ENCODE measurements around the gene DIO3. TPM values are rescaled to one million over a fixed set of nuclear protein-coding genes. Genes with fewer than 3 reads are reported as not detected.

DIO3 gene
- total RNA-seq, 1 experiment from 2014 or later, result not detected

DNA sequence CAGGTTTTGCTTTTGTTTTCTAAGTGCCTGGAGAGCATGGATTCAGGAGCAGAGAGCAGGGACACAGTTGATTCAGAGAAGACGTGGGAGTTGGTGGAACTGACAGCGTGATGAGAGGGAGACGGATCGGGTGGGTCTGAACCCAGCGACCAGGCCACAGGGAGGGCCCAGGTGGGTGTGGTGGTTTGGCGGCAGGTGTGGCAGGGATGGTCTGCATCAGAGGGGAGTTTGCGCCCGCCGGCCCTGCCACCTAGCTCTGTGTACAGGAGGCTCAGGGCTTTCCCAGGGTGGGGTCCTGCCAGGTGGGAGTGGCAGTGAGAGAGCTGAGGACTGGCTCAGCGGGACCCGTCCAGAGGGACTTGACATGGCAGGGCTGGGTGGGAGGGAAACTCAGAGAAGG, 33.3 kb upstream of the DIO3 start:
- DNase-seq, result no peak
- H3K9me3 ChIP-seq (ENCODE audit: control insufficient read depth, low read depth, low read length), result no peaks in the 10 kb centered on the region
- H4K91ac ChIP-seq (ENCODE audit: insufficient read length, low read depth, low read length), result no peak overlapping the region
- H3K23ac ChIP-seq (ENCODE audit: insufficient read length, low read depth, low read length), result no peak overlapping the region
- no peak overlapping the region for H2BK12ac ChIP-seq (ENCODE audit: insufficient read length, low read depth, low read length)
- H2BK120ac ChIP-seq (ENCODE audit: low read depth, low read length, poor library complexity, severe bottlenecking), result no peak overlapping the region
- H3K27me3 ChIP-seq (ENCODE audit: insufficient read depth, low read length), result no peaks in the 10 kb centered on the region
- Mint-ChIP-seq H3K4me3 (no peak overlapping the region), H3K27ac (peak overlapping the region in 1 of 3 experiments; percentile 50; a peak in 1 of 7 replicates), H3K9me3 (peaks cover 5 to 8% of the 10 kb centered on the region in 2 experiments), H3K4me1 (peaks cover 9% of the 10 kb centered on the region in 2 experiments; a peak in 3 of 4 replicates), H3K27me3 (ENCODE audit: low read depth) (peaks cover 8% of the 10 kb centered on the region), H3K36me3 (ENCODE audit: insufficient read depth in 1 of 3, low read depth in 3 of 3) (no peaks in the 10 kb centered on the region; a peak in 1 of 7 replicates)
- H3K4ac ChIP-seq (ENCODE audit: low read depth, low read length), result no peak overlapping the region
- H3K27ac ChIP-seq (ENCODE audit: insufficient read length, low read depth, low read length), result no peak overlapping the region
- no peak overlapping the region for H3K9ac ChIP-seq (ENCODE audit: extremely low read depth, insufficient read length, low read length)
- H3K14ac ChIP-seq (ENCODE audit: insufficient read depth, low read length), result no peak overlapping the region
- no peaks in the 10 kb centered on the region for H3K79me2 ChIP-seq (ENCODE audit: insufficient read depth, low read length)
- no peak overlapping the region for H4K8ac ChIP-seq (replicated peaks; ENCODE audit: insufficient read length, low read depth, low read length)
- H2BK15ac ChIP-seq (ENCODE audit: low read depth, low read length), result no peak overlapping the region
- no peaks in the 10 kb centered on the region for H4K20me1 ChIP-seq (ENCODE audit: control insufficient read depth, insufficient read depth, insufficient read length)
- H3K79me1 ChIP-seq (ENCODE audit: insufficient read depth, low read depth, low read length, poor library complexity, severe bottlenecking), result no peaks in the 10 kb centered on the region
- no peaks in the 10 kb centered on the region for H3K4me1 ChIP-seq (ENCODE audit: insufficient read depth, low read length)
- no peak overlapping the region for H3K18ac ChIP-seq (ENCODE audit: insufficient read length, low read depth, low read length)
- no peaks in the 10 kb centered on the region for H3K23me2 ChIP-seq (ENCODE audit: insufficient read length, low read depth, low read length, poor library complexity, severe bottlenecking)
- H2BK5ac ChIP-seq (ENCODE audit: insufficient read length, low read length), result no peak overlapping the region
- H3K4me2 ChIP-seq (ENCODE audit: insufficient read depth, insufficient read length, low read length), result no peak overlapping the region
- no peak overlapping the region for H4K5ac ChIP-seq (ENCODE audit: insufficient read length, low read depth, low read length)
- H2AK5ac ChIP-seq (ENCODE audit: insufficient read length, low read length), result no peak overlapping the region
- no peak overlapping the region for H2BK20ac ChIP-seq (ENCODE audit: low read depth, low read length, poor library complexity, severe bottlenecking)
- TF ChIP-seq, protein P1, sequence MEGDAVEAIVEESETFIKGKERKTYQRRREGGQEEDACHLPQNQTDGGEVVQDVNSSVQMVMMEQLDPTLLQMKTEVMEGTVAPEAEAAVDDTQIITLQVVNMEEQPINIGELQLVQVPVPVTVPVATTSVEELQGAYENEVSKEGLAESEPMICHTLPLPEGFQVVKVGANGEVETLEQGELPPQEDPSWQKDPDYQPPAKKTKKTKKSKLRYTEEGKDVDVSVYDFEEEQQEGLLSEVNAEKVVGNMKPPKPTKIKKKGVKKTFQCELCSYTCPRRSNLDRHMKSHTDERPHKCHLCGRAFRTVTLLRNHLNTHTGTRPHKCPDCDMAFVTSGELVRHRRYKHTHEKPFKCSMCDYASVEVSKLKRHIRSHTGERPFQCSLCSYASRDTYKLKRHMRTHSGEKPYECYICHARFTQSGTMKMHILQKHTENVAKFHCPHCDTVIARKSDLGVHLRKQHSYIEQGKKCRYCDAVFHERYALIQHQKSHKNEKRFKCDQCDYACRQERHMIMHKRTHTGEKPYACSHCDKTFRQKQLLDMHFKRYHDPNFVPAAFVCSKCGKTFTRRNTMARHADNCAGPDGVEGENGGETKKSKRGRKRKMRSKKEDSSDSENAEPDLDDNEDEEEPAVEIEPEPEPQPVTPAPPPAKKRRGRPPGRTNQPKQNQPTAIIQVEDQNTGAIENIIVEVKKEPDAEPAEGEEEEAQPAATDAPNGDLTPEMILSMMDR (conservative IDR thresholded peaks at IDR 0.05), result no peak
- H3K56ac ChIP-seq (ENCODE audit: insufficient read length, low read depth, low read length), result no peak overlapping the region
- no CpG with 5 or more reads among the region's 11 CpGs for WGBS (ENCODE audit: extremely low coverage, insufficient read length, low lambda C conversion rate)
- no peak overlapping the region for H2AFZ ChIP-seq (ENCODE audit: low read length)
- no peak overlapping the region for H3T11ph ChIP-seq (ENCODE audit: low read length)

All from H9 (cell line).